Measurements from ENCODE around the gene PRPF6.
A peak's percentile ranks its signal among the peaks of the same experiment; 100 is the strongest.

The PRPF6 gene, protein sequence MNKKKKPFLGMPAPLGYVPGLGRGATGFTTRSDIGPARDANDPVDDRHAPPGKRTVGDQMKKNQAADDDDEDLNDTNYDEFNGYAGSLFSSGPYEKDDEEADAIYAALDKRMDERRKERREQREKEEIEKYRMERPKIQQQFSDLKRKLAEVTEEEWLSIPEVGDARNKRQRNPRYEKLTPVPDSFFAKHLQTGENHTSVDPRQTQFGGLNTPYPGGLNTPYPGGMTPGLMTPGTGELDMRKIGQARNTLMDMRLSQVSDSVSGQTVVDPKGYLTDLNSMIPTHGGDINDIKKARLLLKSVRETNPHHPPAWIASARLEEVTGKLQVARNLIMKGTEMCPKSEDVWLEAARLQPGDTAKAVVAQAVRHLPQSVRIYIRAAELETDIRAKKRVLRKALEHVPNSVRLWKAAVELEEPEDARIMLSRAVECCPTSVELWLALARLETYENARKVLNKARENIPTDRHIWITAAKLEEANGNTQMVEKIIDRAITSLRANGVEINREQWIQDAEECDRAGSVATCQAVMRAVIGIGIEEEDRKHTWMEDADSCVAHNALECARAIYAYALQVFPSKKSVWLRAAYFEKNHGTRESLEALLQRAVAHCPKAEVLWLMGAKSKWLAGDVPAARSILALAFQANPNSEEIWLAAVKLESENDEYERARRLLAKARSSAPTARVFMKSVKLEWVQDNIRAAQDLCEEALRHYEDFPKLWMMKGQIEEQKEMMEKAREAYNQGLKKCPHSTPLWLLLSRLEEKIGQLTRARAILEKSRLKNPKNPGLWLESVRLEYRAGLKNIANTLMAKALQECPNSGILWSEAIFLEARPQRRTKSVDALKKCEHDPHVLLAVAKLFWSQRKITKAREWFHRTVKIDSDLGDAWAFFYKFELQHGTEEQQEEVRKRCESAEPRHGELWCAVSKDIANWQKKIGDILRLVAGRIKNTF

GRCh38 chr20:63980806-63981728 is at the start of gene PRPF6:
Gene PRPF6, plus strand, starts transcription at chr20:63981132. Its CDS starts 114 bp downstream, at chr20:63981246.
- FAIRE-seq (peak; percentile 99), DNase-seq (ENCODE audit: insufficient read length, low spot score) (peak; percentile 100)

- FAIRE-seq (peak; percentile 74), DNase-seq (ENCODE audit: insufficient read length, low spot score) (no peak)
Measured at GRCh38 chr20:63931735-63932134, 49.2 kb upstream of the PRPF6 start.

DNA sequence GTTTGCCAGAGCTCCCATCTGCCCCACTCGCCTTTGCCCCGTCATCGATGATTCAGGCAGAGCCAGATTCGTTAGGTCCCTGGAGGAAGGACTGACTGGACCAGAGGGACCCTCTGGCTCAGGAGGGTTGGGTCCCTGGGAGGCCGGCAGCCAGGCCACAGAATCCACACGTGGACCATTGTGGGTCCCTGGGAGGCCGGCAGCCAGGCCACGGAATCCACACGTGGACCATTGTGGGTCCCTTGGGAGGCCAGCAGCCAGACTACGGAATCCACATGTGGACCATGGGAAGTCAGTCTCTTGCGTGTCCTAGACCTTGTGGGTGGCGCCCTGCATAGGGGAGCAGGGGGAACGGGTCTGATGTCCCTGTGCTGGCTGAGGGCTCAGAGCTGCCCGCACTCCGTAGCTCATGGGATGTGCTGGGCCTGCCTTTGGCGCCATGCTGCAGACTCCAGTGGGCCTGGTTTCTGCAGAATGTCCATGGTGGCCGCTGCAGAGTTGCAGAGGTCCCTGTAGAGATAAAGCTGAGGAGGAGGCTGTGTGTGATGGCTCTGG is 48.2 kb upstream of the PRPF6 start:
- FAIRE-seq (peak; percentile 59), DNase-seq (ENCODE audit: insufficient read length, low spot score) (no peak)

DNA sequence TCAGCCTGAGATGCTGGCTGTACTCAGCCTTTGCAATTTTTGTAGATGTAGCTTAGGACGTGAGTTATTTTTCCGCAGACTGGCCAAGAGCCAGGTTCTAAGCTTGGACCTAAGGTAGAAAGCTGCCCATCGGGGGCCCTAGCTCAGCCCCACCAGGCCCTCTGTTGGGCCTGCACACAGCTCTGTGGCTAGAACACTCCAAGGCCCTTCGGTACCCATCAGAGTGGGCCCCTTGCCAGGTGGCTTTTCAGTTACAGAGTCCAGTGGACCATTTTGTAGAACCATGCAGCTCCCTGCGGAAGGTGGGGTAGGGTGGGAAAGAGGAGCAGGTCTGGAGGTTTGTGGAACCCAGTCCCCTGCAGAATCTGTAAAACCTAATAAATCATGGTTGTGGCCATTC is 47.3 kb upstream of the PRPF6 start:
- no peak for FAIRE-seq
- DNase-seq (ENCODE audit: insufficient read length, low spot score), result no peak

- no peak for FAIRE-seq
- no peak for DNase-seq (ENCODE audit: insufficient read length, low spot score)
Measured at GRCh38 chr20:63934271-63935068, 46.5 kb upstream of the PRPF6 start.

- DNase-seq (ENCODE audit: insufficient read length, low spot score) (no peak), FAIRE-seq (no peak)
Measured at GRCh38 chr20:63935447-63935846, 45.5 kb upstream of the PRPF6 start.

DNA sequence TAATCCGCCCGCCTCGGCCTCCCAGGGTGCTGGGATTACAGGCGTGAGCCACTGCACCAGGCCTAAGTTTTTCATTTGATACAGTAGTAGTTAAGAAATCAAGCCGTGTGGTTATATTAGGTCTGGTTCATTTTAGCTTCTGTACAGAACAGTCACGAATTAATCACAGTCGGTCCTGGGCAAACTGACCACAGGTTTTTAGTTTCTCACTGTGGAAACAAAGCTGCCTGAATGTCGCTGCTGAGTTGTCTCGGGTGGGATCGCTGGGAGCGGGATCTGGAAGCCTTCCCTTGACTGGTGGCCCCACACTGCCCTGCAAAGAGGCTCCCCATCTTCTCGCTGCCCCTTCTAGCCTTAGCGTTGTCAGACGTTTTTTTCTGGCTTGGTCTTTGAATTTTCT is 43.3 kb upstream of the PRPF6 start:
- DNase-seq (ENCODE audit: insufficient read length, low spot score) (no peak), FAIRE-seq (no peak)

DNA sequence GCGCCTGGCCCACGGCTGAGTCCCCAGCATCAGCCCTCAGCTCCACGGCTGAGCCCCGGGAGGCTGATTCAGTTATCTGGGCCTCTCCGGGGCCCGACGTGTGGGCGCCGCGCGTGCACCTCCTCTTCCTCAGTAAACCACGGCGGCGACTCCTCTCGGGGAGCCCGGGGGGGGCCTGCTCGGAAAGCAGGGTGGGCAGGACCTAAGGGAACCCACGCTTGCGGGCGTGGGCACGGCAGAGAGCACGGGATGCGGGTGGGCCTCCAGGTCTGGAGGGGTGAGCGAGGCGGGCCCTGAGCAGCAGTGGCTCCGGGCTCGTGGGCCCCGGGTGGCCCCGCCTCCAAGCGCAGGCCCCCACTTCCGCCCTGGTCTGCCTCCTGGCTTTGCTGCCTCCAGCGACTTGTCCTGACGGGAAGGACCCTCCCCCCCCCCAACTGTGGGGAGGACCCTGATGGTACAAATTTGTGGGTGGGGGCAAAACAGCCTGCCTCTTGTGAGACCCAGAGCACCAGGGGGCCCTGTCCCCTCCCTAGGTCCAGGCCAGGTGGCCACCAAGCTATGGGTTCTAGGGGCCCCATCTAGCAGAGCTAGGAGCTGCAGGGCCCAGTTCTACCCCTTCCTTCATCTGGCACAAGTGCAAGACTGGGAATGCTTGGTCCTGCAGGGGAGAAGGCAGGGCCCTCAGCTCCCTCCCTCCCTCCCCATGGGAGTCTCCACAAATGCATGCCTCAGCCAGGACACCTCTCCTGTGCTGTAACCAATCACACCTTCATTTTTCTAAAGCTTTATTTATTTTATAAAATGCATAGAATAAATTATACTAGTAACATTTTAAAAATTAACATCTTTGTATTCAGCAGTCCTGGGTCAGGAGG is 41.6 kb upstream of the PRPF6 start:
- no peak for FAIRE-seq
- DNase-seq (ENCODE audit: insufficient read length, low spot score), result no peak

DNA sequence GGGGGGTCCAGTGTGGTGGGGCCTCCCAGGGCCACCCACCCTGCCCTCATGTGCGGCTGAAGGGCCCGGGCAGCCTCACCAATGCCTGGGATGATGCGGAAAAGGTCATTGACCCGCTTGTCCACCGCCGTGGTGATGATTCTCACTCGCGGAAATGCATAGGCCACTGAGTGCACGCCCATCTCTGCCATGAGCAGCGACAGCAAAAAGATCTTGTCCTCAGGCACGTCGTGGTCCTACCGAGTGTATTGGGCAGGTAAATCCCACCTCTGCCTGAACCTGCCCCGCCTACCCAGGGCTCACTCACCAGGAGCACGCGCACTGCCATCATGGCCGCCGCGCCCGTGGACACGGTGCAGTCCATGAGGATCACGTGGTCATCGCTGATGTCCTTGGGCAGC is 40.9 kb upstream of the PRPF6 start:
- peak; percentile 73 for FAIRE-seq

DNA sequence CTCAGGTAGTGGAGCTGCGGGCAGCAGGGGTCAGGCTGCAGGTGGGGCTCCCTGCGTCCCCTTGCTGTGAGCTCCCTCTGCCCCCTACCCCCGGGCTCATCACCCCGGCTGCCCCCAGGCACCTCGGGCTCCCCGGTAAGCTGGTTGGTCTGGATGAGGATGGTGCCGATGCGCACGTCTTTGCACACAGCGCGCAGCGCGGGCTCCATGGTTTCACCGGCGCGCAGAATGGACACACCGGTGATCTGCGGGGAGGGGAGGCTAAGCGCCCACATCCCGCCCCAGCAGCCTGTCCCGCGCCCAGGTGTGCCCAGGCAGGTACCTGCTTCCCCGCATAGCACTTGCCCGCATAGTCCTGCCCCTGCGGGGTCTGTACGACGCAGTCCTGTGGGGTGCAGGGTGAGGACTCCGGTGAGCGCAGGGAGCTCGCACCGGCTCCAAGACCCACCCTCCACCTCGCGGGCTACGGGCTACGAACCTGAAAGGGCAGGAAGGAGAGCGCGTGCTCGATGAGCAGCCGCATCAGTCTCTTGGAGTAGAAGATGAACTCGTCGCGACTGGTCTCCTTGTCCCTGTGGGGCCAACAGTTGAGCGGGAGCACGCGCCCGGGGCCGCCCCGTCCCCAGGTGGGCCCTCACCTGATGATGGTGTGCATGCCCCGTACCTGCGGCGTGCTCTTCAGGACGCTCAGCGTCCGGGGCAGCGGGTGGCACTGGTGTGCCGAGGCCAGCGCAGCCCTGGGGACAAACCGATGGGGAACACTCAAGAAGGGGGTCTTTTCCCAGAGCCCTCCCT is 40.3 kb upstream of the PRPF6 start:
- DNase-seq (ENCODE audit: insufficient read length, low spot score) (no peak), FAIRE-seq (peak; percentile 44)

More for the DNA sequence above, 40.9 kb upstream of the PRPF6 start:
- DNase-seq (ENCODE audit: insufficient read length, low spot score), result no peak

GRCh38 chr20:63941282-63942081 is 39.5 kb upstream of the PRPF6 start:
- DNase-seq (ENCODE audit: insufficient read length, low spot score) (no peak), FAIRE-seq (peak; percentile 86)

- FAIRE-seq, result peak; percentile 78
- DNase-seq (ENCODE audit: insufficient read length, low spot score), result no peak
Measured at GRCh38 chr20:63942250-63942951, 38.5 kb upstream of the PRPF6 start.

- DNase-seq (ENCODE audit: insufficient read length, low spot score), result no peak
Measured at GRCh38 chr20:63942969-63943807, 37.7 kb upstream of the PRPF6 start.

GRCh38 chr20:63943808-63944077 is 37.2 kb upstream of the PRPF6 start:
- DNase-seq (ENCODE audit: insufficient read length, low spot score) (no peak), FAIRE-seq (no peak)

More at GRCh38 chr20:63942969-63943807, 37.7 kb upstream of the PRPF6 start:
- peak; percentile 78 for FAIRE-seq
